ENCODE results near the gene TPSG1.

GRCh38 chr16:1174477-1175357 lies 50.4 kb downstream of the TPSG1 start:
- no peak for TF ChIP-seq CTCF (IDR thresholded peaks at IDR 0.05)
- TF ChIP-seq EP300 (IDR thresholded peaks at IDR 0.05) = no peak
- TF ChIP-seq POLR2AphosphoS5 (IDR thresholded peaks at IDR 0.05) = no peak

Data from stomach (tissue), 4 donors.